Cardiac muscle cell (in vitro differentiated cells and primary cell): ENCODE data around the gene DDR2. TPM values are rescaled to one million over a fixed set of nuclear protein-coding genes. Genes with fewer than 3 reads are reported as not detected.

ENCODE experiments used
- DNase-seq, 2 donors: peaks; one replicate each; pipeline versions ENCODE4 v3.0.0 to v3.0.0-alpha.2; 2010 to 2017; ENCODE audit warnings: low read depth in 1 of 2, low spot score in 1 of 2
- H3K27ac ChIP-seq: fragments of 200-600 bp; sonication (generic); 2 replicates; pipeline ENCODE4 v1.5.1; 2016
- H3K27me3 ChIP-seq: fragments of 200-600 bp; sonication (generic); 2 replicates; pipeline ENCODE4 v1.6.0; 2016; ENCODE audit warnings: control low read depth
- H3K36me3 ChIP-seq: fragments of 200-600 bp; sonication (generic); 2 replicates; pipeline ENCODE4 v1.5.1; 2016; ENCODE audit warnings: control low read depth
- H3K4me1 ChIP-seq: fragments of 200-600 bp; sonication (generic); 2 replicates; pipeline ENCODE4 v1.8.1; 2017; ENCODE audit warnings: low read depth, mild to moderate bottlenecking, mixed run types
- H3K4me3 ChIP-seq: fragments of 200-600 bp; sonication (generic); 2 replicates; pipeline ENCODE4 v1.5.1; 2016; ENCODE audit warnings: mild to moderate bottlenecking
- H3K9me3 ChIP-seq: fragments of 200-600 bp; sonication (generic); 2 replicates; pipeline ENCODE4 v1.5.1; 2017; ENCODE audit warnings: low read depth, mild to moderate bottlenecking, control low read depth
- polyA plus RNA-seq: library from polyadenylated mRNA; unstranded; fragments of >200 nt; fragmentation: Nextera tagmentation; extraction: Ambion mirVana; gene quantifications from 2 replicates; pipeline ENCODE4 v1.2.1, GENCODE V29; 2016
- total RNA-seq: library from RNA; depleted of rRNA; stranded (reverse); fragments of >200 nt; gene quantifications from 2 replicates; pipeline ENCODE4 v1.2.3, GENCODE V29; 2016
- TF ChIP-seq, protein P1 (sequence below): IDR thresholded peaks from 2 replicates; pipeline ENCODE4 v1.5.1; 2012; ENCODE audit warnings: low read depth, mild to moderate bottlenecking, low read length

DDR2 gene
- total and polyA plus RNA-seq, 2 experiments from 2014 or later, result 1.3 to 1.4 TPM

DNA sequence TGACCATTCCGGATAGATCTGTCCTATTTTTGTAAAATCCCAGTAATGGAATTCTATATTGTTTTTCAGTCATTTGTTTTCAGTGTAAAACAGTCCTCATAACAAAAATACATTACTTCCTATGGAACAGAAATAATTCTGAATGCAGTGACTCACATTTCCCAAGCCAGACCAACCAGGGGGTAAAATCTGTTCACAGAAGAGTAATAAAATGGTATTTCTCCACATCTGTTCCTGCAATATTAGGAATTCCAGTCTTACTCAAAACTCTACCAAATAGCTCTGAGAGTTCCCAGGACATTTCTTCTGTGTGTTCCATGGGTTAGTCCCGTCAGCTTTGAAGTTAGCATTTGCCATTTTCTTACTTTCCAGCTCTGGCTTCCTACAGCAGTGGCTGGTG is 2.6 kb upstream of the DDR2 start:
- no peaks in the 10 kb centered on the region for H3K9me3 ChIP-seq
- H3K4me3 ChIP-seq, result no peak overlapping the region
- peak in 1 of 2 donors; percentile 79 for DNase-seq
- no peaks in the 10 kb centered on the region for H3K36me3 ChIP-seq
- no peak overlapping the region for H3K27ac ChIP-seq
- no peaks in the 10 kb centered on the region for H3K27me3 ChIP-seq
- H3K4me1 ChIP-seq, result peaks cover 29% of the 10 kb centered on the region
- TF ChIP-seq, protein P1, sequence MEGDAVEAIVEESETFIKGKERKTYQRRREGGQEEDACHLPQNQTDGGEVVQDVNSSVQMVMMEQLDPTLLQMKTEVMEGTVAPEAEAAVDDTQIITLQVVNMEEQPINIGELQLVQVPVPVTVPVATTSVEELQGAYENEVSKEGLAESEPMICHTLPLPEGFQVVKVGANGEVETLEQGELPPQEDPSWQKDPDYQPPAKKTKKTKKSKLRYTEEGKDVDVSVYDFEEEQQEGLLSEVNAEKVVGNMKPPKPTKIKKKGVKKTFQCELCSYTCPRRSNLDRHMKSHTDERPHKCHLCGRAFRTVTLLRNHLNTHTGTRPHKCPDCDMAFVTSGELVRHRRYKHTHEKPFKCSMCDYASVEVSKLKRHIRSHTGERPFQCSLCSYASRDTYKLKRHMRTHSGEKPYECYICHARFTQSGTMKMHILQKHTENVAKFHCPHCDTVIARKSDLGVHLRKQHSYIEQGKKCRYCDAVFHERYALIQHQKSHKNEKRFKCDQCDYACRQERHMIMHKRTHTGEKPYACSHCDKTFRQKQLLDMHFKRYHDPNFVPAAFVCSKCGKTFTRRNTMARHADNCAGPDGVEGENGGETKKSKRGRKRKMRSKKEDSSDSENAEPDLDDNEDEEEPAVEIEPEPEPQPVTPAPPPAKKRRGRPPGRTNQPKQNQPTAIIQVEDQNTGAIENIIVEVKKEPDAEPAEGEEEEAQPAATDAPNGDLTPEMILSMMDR, result no peak

DNA sequence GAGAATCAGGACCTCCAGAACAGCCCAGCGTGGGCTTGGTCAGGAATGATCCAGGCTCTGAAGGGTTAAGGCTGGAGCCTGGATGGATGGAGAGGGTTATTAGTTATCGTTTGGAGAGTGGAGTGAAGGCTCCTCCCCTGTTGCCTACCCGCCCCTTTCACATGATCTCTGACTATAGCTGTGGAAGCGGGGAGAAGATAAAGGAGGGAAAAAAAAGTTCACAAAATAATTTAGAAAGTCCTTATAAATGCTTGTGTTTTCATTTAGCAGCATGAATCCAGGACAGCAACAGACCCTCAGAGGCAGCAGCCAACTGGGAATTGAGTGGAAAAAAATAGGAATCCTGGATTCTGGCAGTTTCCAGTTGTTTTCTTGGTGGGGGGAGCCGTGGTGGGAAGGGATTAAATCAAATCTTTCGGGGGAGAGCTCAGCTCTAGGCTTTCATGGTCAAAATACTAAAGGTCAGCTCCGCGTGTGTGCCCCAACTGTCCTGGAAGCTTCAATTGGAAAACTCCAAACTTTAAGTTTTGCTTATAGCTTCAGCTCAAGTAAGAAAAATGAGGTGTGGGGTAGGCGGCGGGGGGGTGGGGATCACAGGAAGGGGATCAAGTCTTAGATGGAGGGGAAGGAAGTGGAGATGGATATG is 595 bp upstream of the DDR2 start:
- TF ChIP-seq, protein P1, result no peak
- Histone ChIP-seq H3K9me3 (no peaks in the 10 kb centered on the region), H3K36me3 (no peaks in the 10 kb centered on the region), H3K27ac (peak overlapping the region; percentile 35), H3K4me3 (peak overlapping the region; percentile 3), H3K4me1 (peaks cover 24% of the 10 kb centered on the region), H3K27me3 (no peaks in the 10 kb centered on the region)
- DNase-seq, result peak; percentile 63 to 86

DNA sequence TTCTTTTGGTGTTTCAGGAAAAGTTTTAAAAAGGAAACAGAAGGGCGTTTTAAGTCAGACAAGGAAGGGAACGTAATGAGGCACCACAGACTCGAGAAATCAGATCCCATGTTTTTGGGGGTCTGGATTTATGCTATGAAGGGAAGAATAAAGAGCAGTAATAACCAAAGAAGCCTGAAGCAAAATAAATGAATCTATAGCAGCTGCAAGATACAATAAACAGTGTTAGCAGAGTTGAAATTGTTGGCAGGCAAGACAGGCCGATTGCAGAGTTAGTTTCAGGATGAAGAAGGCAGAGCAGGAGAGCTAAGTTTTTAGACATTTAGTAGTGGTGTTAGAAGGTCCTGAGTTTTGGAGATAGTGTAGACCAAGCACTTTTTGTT is 425 bp downstream of the DDR2 start:
- Histone ChIP-seq H3K27me3 (no peaks in the 10 kb centered on the region), H3K4me3 (no peak overlapping the region), H3K27ac (peak overlapping the region; percentile 39), H3K4me1 (peaks cover 22% of the 10 kb centered on the region), H3K36me3 (no peaks in the 10 kb centered on the region), H3K9me3 (no peaks in the 10 kb centered on the region)
- TF ChIP-seq, protein P1, result no peak
- peak in 1 of 2 donors; percentile 47 for DNase-seq

DNA sequence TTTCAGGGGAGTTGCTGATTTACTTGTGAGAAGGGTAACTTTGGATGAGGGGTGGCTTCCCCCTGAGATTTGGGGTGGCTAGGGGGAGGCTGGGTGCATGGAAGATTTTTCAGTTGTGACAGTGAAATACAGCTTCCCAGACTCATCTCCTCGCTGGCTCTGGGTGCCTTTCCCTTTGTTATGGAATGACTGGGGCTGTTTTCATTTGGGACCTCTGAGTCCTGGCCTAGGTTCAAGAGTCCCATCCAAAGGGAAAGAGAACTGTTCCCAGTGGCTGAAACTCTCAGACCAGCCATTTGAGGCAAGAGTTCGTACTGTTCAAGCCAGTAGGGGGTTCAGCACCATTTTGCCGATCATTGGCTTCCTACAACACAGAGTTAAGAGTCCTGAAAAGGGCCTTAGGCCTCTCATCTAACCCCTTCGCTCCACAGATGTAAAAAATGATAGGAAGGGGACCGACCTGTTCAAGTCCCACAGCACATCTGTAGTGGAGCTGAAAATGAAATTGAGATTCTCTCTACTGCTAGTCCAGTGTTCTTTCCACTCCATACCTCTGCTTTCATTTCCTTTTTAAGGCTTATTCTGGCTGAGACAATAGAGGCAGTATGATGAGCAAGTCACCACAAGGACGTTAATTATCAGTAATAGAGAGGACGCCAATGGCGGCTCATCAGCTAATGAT is 958 bp downstream of the DDR2 start:
- no peak overlapping the region for H3K4me3 ChIP-seq
- H3K27ac ChIP-seq, result peak overlapping the region; percentile 39
- no peaks in the 10 kb centered on the region for H3K27me3 ChIP-seq
- peak in 1 of 2 donors; percentile 68 for DNase-seq
- peaks cover 22% of the 10 kb centered on the region for H3K4me1 ChIP-seq
- no peaks in the 10 kb centered on the region for H3K36me3 ChIP-seq
- no peaks in the 10 kb centered on the region for H3K9me3 ChIP-seq
- TF ChIP-seq, protein P1, result peak; percentile 34

DNA sequence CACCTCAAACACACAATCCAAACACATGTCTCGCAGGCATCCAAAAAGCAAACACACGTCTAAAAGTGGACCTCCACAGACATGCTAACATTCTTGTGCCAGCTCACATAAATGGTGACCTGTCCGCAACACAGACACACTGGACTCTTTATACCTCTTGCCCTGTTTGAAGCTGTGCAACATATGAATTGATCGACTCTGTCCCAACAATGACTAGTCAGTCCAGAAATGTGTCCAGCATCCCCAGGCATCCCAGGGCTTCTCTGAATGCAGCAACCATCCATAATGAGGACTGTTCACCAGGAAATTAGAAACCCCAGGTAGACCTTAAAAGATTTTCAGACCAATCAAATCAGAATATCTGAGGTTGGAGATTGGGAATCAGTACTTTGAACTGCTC is 3.2 kb downstream of the DDR2 start:
- no peaks in the 10 kb centered on the region for H3K27me3 ChIP-seq
- TF ChIP-seq, protein P1, result no peak
- no peak overlapping the region for H3K27ac ChIP-seq
- DNase-seq, result no peak
- no peaks in the 10 kb centered on the region for H3K36me3 ChIP-seq
- H3K4me1 ChIP-seq, result peaks cover 22% of the 10 kb centered on the region
- H3K9me3 ChIP-seq, result no peaks in the 10 kb centered on the region
- no peak overlapping the region for H3K4me3 ChIP-seq
